Cardiac muscle cell (in vitro differentiated cells and primary cell): ENCODE data around the gene LRP1B. TPM values are rescaled to one million over a fixed set of nuclear protein-coding genes. Genes with fewer than 3 reads are reported as not detected.

Experiments used
- DNase-seq, 2 donors: peaks; one replicate each; pipeline versions ENCODE4 v3.0.0 to v3.0.0-alpha.2; 2010 to 2017; ENCODE audit warnings: low read depth in 1 of 2, low spot score in 1 of 2
- H3K27ac ChIP-seq: fragments of 200-600 bp; sonication (generic); 2 replicates; pipeline ENCODE4 v1.5.1; 2016
- H3K27me3 ChIP-seq: fragments of 200-600 bp; sonication (generic); 2 replicates; pipeline ENCODE4 v1.6.0; 2016; ENCODE audit warnings: control low read depth
- H3K36me3 ChIP-seq: fragments of 200-600 bp; sonication (generic); 2 replicates; pipeline ENCODE4 v1.5.1; 2016; ENCODE audit warnings: control low read depth
- H3K4me1 ChIP-seq: fragments of 200-600 bp; sonication (generic); 2 replicates; pipeline ENCODE4 v1.8.1; 2017; ENCODE audit warnings: low read depth, mild to moderate bottlenecking, mixed run types
- H3K4me3 ChIP-seq: fragments of 200-600 bp; sonication (generic); 2 replicates; pipeline ENCODE4 v1.5.1; 2016; ENCODE audit warnings: mild to moderate bottlenecking
- H3K9me3 ChIP-seq: fragments of 200-600 bp; sonication (generic); 2 replicates; pipeline ENCODE4 v1.5.1; 2017; ENCODE audit warnings: low read depth, mild to moderate bottlenecking, control low read depth
- CTCF ChIP-seq: IDR thresholded peaks from 2 replicates; pipeline ENCODE4 v1.5.1; 2012; ENCODE audit warnings: low read depth, mild to moderate bottlenecking, low read length
- polyA plus RNA-seq: library from polyadenylated mRNA; unstranded; fragments of >200 nt; fragmentation: Nextera tagmentation; extraction: Ambion mirVana; gene quantifications from 2 replicates; pipeline ENCODE4 v1.2.1, GENCODE V29; 2016
- total RNA-seq: library from RNA; depleted of rRNA; stranded (reverse); fragments of >200 nt; gene quantifications from 2 replicates; pipeline ENCODE4 v1.2.3, GENCODE V29; 2016

LRP1B gene
- total and polyA plus RNA-seq, 2 experiments from 2014 or later, result 1.2 to 2.5 TPM

GRCh38 chr2:142037744-142038143 lies 93.1 kb downstream of the LRP1B start:
- peak in 1 of 2 donors; percentile 56 for DNase-seq
- TF ChIP-seq CTCF, result no peak
- Histone ChIP-seq H3K27ac (peak overlapping the region; percentile 2), H3K36me3 (no peaks in the 10 kb centered on the region), H3K27me3 (no peaks in the 10 kb centered on the region), H3K4me1 (peaks cover 10% of the 10 kb centered on the region), H3K4me3 (no peak overlapping the region), H3K9me3 (no peaks in the 10 kb centered on the region)

- TF ChIP-seq CTCF, result no peak
These were observed 93.8 kb downstream of the LRP1B start for GRCh38 chr2:142037066-142037465.

GRCh38 chr2:142033393-142033792 lies 97.4 kb downstream of the LRP1B start:
- Histone ChIP-seq H3K9me3 (no peaks in the 10 kb centered on the region), H3K27ac (no peak overlapping the region), H3K36me3 (no peaks in the 10 kb centered on the region), H3K4me3 (no peak overlapping the region), H3K27me3 (no peaks in the 10 kb centered on the region), H3K4me1 (peaks cover 10% of the 10 kb centered on the region)
- peak in 1 of 2 donors; percentile 10 for DNase-seq
- TF ChIP-seq CTCF, result no peak

More at GRCh38 chr2:142037066-142037465, 93.8 kb downstream of the LRP1B start:
- H3K4me1 ChIP-seq, result peaks cover 10% of the 10 kb centered on the region
- no peaks in the 10 kb centered on the region for H3K36me3 ChIP-seq
- DNase-seq, result peak in 1 of 2 donors; percentile 6
- H3K27me3 ChIP-seq, result no peaks in the 10 kb centered on the region
- no peak overlapping the region for H3K4me3 ChIP-seq
- no peaks in the 10 kb centered on the region for H3K9me3 ChIP-seq
- H3K27ac ChIP-seq, result peak overlapping the region; percentile 2

- Histone ChIP-seq H3K27ac (no peak overlapping the region), H3K9me3 (peaks cover 2% of the 10 kb centered on the region), H3K27me3 (no peaks in the 10 kb centered on the region), H3K4me1 (no peaks in the 10 kb centered on the region), H3K36me3 (no peaks in the 10 kb centered on the region), H3K4me3 (no peak overlapping the region)
- DNase-seq, result no peak
- TF ChIP-seq CTCF, result no peak
These were observed 99.2 kb downstream of the LRP1B start for GRCh38 chr2:142031656-142032055.

- no peak overlapping the region for H3K4me3 ChIP-seq
- no peaks in the 10 kb centered on the region for H3K27me3 ChIP-seq
- DNase-seq, result no peak
- no peaks in the 10 kb centered on the region for H3K4me1 ChIP-seq
- peaks cover 2% of the 10 kb centered on the region for H3K9me3 ChIP-seq
- no peaks in the 10 kb centered on the region for H3K36me3 ChIP-seq
- no peak overlapping the region for H3K27ac ChIP-seq
- TF ChIP-seq CTCF, result no peak
These were observed 100.1 kb downstream of the LRP1B start for GRCh38 chr2:142030735-142031134.

GRCh38 chr2:142029974-142030373 lies 100.8 kb downstream of the LRP1B start:
- Histone ChIP-seq H3K4me3 (no peak overlapping the region), H3K4me1 (no peaks in the 10 kb centered on the region), H3K36me3 (no peaks in the 10 kb centered on the region), H3K27me3 (no peaks in the 10 kb centered on the region), H3K27ac (no peak overlapping the region), H3K9me3 (peaks cover 2% of the 10 kb centered on the region)
- no peak for DNase-seq
- no peak for TF ChIP-seq CTCF
